ENCODE results near the gene TXNRD2. TPM values are rescaled to one million over a fixed set of nuclear protein-coding genes. Genes with fewer than 3 reads are reported as not detected.

Gene TXNRD2
- total and polyA plus RNA-seq, 2 experiments from 2014 or later = 11.2 to 12.4 TPM

GRCh38 chr22:19967850-19968449, 26.3 kb upstream of the TXNRD2 start:
- TF ChIP-seq NANOG (IDR thresholded peaks at IDR 0.05; ENCODE audit: borderline replicate concordance) = no peak
- TF ChIP-seq JUNB (IDR thresholded peaks at IDR 0.05; ENCODE audit: unreplicated experiment) = no peak
- no peak for TF ChIP-seq ZNF462 (CRISPR knock-in tag; IDR thresholded peaks at IDR 0.05)
- TF ChIP-seq REST (IDR thresholded peaks at IDR 0.05; ENCODE audit: unreplicated experiment) = no peak
- TF ChIP-seq ZNF331 (CRISPR knock-in tag; IDR thresholded peaks at IDR 0.05; ENCODE audit: low read depth) = no peak
- TF ChIP-seq ETS1 (IDR thresholded peaks at IDR 0.05) = no peak
- TF ChIP-seq EZH2 (IDR thresholded peaks at IDR 0.05; ENCODE audit: low read depth, unreplicated experiment) = no peak
- TF ChIP-seq EZH2phosphoT487 (IDR thresholded peaks at IDR 0.05; ENCODE audit: unreplicated experiment) = no peak
- no peak for TF ChIP-seq CREB1 (CRISPR knock-in tag; IDR thresholded peaks at IDR 0.05; ENCODE audit: low read depth)
- TF ChIP-seq ZNF114 (CRISPR knock-in tag; IDR thresholded peaks at IDR 0.05) = no peak
- no peak for TF ChIP-seq STAT1 (IDR thresholded peaks at IDR 0.05; ENCODE audit: unreplicated experiment)
- no peak for TF ChIP-seq CTCF (conservative IDR thresholded peaks at IDR 0.05; ENCODE audit: low read depth in 2 of 2)
- no peak for TF ChIP-seq POLR2AphosphoS5 (IDR thresholded peaks at IDR 0.05; ENCODE audit: low read depth)
- Mint-ChIP-seq H3K36me3 (ENCODE audit: low read depth) (peaks cover 17% of the 10 kb centered on the region; the same call in 2 of the 3 replicates), H3K9me3 (no peaks in the 10 kb centered on the region; the same call in 2 of the 3 replicates), H3K27ac (no peak overlapping the region), H3K4me1 (peaks cover 14% of the 10 kb centered on the region), H3K4me3 (no peak overlapping the region), H3K27me3 (ENCODE audit: insufficient read depth, low read depth, poor library complexity) (peaks cover 7% of the 10 kb centered on the region)
- Histone ChIP-seq H3K36me3 (ENCODE audit: insufficient read depth) (no peaks in the 10 kb centered on the region), H4K20me1 (replicated peaks; ENCODE audit: insufficient read depth) (no peaks in the 10 kb centered on the region; the same call in 1 of the 2 replicates), H2AFZ (no peak overlapping the region), H3K4me1 (ENCODE audit: insufficient read depth) (peaks cover 2% of the 10 kb centered on the region; the same call in 1 of the 2 replicates), H3K27ac (ENCODE audit: low read depth) (peak overlapping the region; percentile 9; the same call in 1 of the 2 replicates), H3K9me2 (ENCODE audit: insufficient read depth) (no peaks in the 10 kb centered on the region), H3K4me2 (no peak overlapping the region), H3K4me3 (no peak overlapping the region), H3F3A (replicated peaks; ENCODE audit: low read depth) (0 out of 2 replicates have a peak, but pooled peaks cover 4% of the 10 kb centered on the region), H3K27me3 (ENCODE audit: insufficient read depth) (no peaks in the 10 kb centered on the region), H3K79me2 (replicated peaks; ENCODE audit: insufficient read depth) (no peaks in the 10 kb centered on the region)
- no peak for DNase-seq (ENCODE audit: low spot score)
- no peak for ATAC-seq
